Bronchial epithelial cell (primary cell): ENCODE measurements around the gene RAPGEF1. TPM values are rescaled to one million over a fixed set of nuclear protein-coding genes. Genes with fewer than 3 reads are reported as not detected.

ENCODE experiments used
- DNase-seq: peaks from one replicate; pipeline ENCODE4 v3.0.0-alpha.2; 2010; ENCODE audit warnings: low read depth
- FAIRE-seq: peaks from 2 replicates; lab custom pipeline; 2011; peaks lifted over from hg19 to GRCh38; lab: Jason Lieb, UNC
- H3K27me3 ChIP-seq: 2 replicates; pipeline ENCODE4 v1.5.1; 2011; ENCODE audit warnings: low read length; ENCODE audit not compliant: control insufficient read depth, insufficient read depth
- H3K36me3 ChIP-seq: 2 replicates; pipeline ENCODE4 v1.5.1; 2011; ENCODE audit warnings: low read length; ENCODE audit not compliant: control insufficient read depth, insufficient read depth
- H3K4me3 ChIP-seq: 2 replicates; pipeline ENCODE4 v1.5.1; 2011; ENCODE audit warnings: mild to moderate bottlenecking, low read depth, low read length, control low read depth
- total RNA-seq: library from RNA; depleted of rRNA; stranded (reverse); fragments of >200 nt; gene quantifications from 2 replicates; pipeline ENCODE4 v1.2.1, GENCODE V29; 2014
- TF ChIP-seq, protein P1 (sequence below): IDR thresholded peaks from 2 replicates; pipeline ENCODE4 v1.5.1; 2011; ENCODE audit warnings: mild to moderate bottlenecking, moderate library complexity, low read length, control low read depth, inconsistent platforms; ENCODE audit not compliant: insufficient read depth, severe bottlenecking

Gene RAPGEF1, protein sequence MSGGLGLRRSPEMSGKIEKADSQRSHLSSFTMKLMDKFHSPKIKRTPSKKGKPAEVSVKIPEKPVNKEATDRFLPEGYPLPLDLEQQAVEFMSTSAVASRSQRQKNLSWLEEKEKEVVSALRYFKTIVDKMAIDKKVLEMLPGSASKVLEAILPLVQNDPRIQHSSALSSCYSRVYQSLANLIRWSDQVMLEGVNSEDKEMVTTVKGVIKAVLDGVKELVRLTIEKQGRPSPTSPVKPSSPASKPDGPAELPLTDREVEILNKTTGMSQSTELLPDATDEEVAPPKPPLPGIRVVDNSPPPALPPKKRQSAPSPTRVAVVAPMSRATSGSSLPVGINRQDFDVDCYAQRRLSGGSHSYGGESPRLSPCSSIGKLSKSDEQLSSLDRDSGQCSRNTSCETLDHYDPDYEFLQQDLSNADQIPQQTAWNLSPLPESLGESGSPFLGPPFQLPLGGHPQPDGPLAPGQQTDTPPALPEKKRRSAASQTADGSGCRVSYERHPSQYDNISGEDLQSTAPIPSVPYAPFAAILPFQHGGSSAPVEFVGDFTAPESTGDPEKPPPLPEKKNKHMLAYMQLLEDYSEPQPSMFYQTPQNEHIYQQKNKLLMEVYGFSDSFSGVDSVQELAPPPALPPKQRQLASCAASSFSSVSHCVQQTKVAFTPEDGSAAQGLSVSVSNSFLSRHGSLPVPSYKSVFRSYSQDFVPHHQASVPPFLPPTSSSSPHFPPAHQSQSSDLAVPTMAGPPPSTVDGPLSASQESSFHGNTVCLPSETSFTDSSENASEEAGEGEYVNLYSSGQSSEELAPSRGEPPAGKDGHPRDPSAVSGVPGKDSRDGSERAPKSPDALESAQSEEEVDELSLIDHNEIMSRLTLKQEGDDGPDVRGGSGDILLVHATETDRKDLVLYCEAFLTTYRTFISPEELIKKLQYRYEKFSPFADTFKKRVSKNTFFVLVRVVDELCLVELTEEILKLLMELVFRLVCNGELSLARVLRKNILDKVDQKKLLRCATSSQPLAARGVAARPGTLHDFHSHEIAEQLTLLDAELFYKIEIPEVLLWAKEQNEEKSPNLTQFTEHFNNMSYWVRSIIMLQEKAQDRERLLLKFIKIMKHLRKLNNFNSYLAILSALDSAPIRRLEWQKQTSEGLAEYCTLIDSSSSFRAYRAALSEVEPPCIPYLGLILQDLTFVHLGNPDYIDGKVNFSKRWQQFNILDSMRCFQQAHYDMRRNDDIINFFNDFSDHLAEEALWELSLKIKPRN (N-terminal part only)
- total RNA-seq = 16.5 and 19.2 TPM in 2 replicates

DNA sequence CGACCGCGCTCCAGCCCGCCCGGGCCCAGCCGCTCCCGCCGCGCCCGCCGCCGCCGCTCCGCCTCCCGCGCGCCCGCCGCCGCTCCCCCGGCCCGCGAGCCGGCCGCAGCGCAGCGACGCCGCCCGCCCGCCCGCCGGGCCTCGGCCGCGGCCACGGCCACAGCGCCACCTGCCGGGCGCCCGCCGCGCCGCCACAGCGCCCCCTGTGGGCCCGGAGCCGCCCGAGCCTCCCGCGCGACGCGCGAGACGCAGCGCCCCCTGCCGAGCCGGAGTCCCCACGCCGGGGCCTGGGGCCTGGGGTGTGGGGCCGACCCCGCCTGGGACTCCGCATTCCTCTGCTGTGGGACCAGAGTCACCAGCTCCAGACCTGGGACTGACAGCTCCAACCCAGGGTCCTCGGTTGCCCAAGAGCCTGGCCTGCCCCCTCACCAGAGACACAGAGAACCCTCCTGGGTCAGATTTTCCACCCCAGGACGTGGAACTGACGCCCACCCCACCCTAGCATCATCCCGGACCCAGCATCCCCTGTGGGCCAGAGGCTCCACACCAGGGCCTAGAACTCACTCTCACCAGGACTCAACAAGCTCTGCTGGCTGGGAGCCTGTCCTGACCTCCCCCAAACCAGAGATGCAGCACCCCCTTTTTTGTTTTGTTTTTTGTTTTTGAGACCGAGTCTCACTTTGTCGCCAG, at the start of gene RAPGEF1:
RAPGEF1 (minus strand) TSS at position 118 of the 690 bp plus-strand sequence. CDS start 246 bp downstream, outside the sequence.
- no peak for FAIRE-seq
- no peaks in the 10 kb centered on the region for H3K27me3 ChIP-seq
- no peak for DNase-seq
- TF ChIP-seq, protein P1, sequence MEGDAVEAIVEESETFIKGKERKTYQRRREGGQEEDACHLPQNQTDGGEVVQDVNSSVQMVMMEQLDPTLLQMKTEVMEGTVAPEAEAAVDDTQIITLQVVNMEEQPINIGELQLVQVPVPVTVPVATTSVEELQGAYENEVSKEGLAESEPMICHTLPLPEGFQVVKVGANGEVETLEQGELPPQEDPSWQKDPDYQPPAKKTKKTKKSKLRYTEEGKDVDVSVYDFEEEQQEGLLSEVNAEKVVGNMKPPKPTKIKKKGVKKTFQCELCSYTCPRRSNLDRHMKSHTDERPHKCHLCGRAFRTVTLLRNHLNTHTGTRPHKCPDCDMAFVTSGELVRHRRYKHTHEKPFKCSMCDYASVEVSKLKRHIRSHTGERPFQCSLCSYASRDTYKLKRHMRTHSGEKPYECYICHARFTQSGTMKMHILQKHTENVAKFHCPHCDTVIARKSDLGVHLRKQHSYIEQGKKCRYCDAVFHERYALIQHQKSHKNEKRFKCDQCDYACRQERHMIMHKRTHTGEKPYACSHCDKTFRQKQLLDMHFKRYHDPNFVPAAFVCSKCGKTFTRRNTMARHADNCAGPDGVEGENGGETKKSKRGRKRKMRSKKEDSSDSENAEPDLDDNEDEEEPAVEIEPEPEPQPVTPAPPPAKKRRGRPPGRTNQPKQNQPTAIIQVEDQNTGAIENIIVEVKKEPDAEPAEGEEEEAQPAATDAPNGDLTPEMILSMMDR = peak; percentile 77
- no peaks in the 10 kb centered on the region for H3K36me3 ChIP-seq
- H3K4me3 ChIP-seq = peak within 1 kb of the TSS; percentile 58

DNA sequence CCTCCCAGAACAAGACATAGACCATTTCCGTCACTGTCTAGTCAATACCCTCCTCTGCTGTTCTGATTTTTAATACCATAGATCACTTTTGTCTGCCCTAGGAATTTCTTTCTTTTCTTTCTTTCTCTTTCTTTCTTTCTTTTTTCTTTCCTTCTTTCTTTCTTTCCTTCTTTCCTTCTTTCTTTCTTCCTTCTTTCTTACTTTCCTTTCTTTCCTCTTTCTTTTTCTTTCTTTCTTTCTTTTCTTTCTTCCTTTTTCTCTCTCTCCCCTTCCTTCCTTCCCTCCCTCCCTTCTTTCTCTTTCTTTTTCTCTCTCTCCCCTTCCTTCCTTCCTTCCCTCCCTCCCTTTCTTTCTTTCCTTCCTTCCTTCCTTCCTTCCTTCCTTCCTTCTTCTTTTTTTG, 49.0 kb upstream of the RAPGEF1 start:
- DNase-seq (no peak), FAIRE-seq (no peak)
- TF ChIP-seq, protein P1 = no peak
- H3K36me3 ChIP-seq = no peaks in the 10 kb centered on the region
- no peaks in the 10 kb centered on the region for H3K27me3 ChIP-seq
- no peak overlapping the region for H3K4me3 ChIP-seq

DNA sequence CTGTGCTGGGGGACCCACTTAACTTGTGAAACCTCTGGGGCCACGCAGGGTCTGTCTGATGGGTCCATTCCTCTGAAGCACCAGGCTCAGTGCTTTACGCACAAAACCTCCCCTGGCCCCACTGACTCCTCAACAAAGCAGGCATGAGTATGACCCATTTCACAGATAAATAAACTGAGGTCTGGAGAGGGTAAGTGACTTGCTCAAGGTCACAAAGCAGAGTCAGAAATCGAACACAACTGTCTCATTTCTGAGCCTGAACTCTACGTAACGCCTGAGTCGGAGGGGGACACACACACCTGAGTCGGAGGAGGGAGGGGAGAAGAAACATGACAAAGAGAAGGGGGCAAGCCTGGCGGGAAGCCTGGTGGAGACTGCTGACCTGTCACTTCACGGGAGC, 48.0 kb upstream of the RAPGEF1 start:
- H3K36me3 ChIP-seq = no peaks in the 10 kb centered on the region
- FAIRE-seq (no peak), DNase-seq (no peak)
- H3K27me3 ChIP-seq = no peaks in the 10 kb centered on the region
- TF ChIP-seq, protein P1 = no peak
- no peak overlapping the region for H3K4me3 ChIP-seq

DNA sequence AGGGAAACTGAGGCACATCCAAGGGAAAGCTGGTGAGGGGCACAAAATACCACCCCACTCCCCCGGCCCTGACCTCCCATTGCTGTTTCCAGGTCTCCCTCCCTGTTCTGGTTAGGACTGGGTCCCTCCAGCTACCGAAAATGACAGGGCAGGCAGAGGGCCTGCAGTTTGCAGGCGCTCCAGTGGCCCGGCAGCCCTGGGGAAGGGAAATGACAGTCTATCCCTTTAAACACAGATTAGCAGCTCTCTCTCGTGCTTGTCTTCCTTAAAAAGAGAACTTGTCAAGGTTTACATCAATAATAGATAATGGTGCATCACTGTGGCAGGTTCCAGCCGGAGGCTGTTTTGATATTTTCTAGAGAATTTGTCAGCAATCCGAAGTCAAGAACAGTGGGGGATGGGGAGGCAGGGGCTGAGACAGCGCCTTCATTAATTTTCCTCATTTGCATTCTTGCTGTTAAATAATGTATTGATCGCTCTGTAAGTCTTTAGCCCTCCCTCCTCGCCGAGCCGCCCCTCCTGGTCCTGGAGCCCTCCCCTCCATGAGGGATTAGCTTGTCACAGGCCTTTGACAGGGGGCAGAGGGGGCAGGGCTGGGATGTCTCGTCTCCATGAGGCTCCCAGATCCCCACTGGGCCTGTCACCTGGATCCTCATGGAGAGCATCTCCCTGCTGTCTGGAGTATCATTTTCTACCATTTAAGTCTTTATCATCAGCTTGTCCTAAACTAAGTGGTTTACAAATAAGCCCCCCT, 45.0 kb upstream of the RAPGEF1 start:
- Histone ChIP-seq H3K4me3 (no peak overlapping the region), H3K36me3 (no peaks in the 10 kb centered on the region), H3K27me3 (no peaks in the 10 kb centered on the region)
- DNase-seq = no peak
- FAIRE-seq = no peak
- TF ChIP-seq, protein P1 = no peak
